BJ (cell line): ENCODE measurements around the gene CSTF1. TPM values are rescaled to one million over a fixed set of nuclear protein-coding genes. Genes with fewer than 3 reads are reported as not detected.
"Not testable (repeated sequence)": the region's sequence is repeated elsewhere in the genome, so short reads cannot be mapped to it uniquely, and the experiment has no call there.

Experiments used
- CTCF ChIA-PET: fragments of 350-600 bp; formaldehyde crosslinking; extraction: SDS; loops from one replicate; lab custom pipeline; 2021; ENCODE audit warnings: antibody characterized with exemption, inconsistent platforms; lab: Yijun Ruan, JAX
- POLR2A ChIA-PET: fragments of 300-600 bp; sonication (Branson Sonifier 250); formaldehyde crosslinking; extraction: SDS; loops from one replicate; lab custom pipeline; 2021; ENCODE audit warnings: antibody characterized with exemption; lab: Charles Lee
- DNase-seq: peaks from one replicate; pipeline ENCODE4 v3.0.0-alpha.2; 2011; ENCODE audit warnings: low read depth
- H3K27me3 ChIP-seq: 2 replicates; pipeline ENCODE4 v1.6.0; 2011; ENCODE audit warnings: low read length; ENCODE audit not compliant: control insufficient read depth, insufficient read depth
- H3K36me3 ChIP-seq: 2 replicates; pipeline ENCODE4 v1.5.1; 2011; ENCODE audit warnings: low read length; ENCODE audit not compliant: control insufficient read depth, insufficient read depth
- H3K4me3 ChIP-seq: 2 replicates; pipeline ENCODE4 v1.5.1; 2011; ENCODE audit warnings: low read depth, mild to moderate bottlenecking, control low read depth, low read length
- CTCF ChIP-seq: IDR thresholded peaks from 2 replicates; pipeline ENCODE4 v1.5.1; 2011; ENCODE audit warnings: low read depth, mild to moderate bottlenecking, control low read depth, inconsistent platforms, low read length, moderate library complexity; ENCODE audit not compliant: insufficient read depth
- polyA plus RNA-seq: library from polyadenylated mRNA; depleted of rRNA; stranded (reverse); fragments of >200 nt; gene quantifications from 2 replicates; pipeline ENCODE4 v1.2.3, GENCODE V29; 2011

The CSTF1 gene
- polyA plus RNA-seq, 1 experiment, result 59.5 TPM

DNA sequence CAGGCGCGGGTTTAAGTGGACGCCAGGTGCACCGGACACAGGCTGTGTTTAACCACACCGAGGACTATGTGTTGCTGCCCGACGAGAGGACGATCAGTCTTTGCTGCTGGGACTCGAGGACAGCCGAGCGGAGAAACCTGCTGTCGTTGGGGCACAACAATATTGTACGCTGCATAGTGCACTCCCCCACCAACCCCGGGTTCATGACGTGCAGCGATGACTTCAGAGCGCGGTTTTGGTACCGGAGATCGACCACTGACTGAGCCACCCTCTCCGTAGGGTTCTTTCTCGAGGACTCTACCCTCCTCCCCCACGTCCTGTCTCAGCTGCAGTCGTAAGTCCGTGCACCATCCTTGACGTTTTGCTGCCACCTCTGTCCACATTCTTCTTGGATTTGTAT, 11.0 kb downstream of the CSTF1 start:
- ChIA-PET POLR2A (no interaction called here), CTCF (interaction anchor here (1.2 kb wide), 1 partner anchor 9 kb away, joined by 3 read pairs; the partner anchor contains the start of gene CASS4)
- DNase-seq, result no peak
- Histone ChIP-seq H3K27me3 (no peaks in the 10 kb centered on the region), H3K36me3 (peaks cover 13% of the 10 kb centered on the region), H3K4me3 (no peak overlapping the region)
- TF ChIP-seq CTCF, result no peak

DNA sequence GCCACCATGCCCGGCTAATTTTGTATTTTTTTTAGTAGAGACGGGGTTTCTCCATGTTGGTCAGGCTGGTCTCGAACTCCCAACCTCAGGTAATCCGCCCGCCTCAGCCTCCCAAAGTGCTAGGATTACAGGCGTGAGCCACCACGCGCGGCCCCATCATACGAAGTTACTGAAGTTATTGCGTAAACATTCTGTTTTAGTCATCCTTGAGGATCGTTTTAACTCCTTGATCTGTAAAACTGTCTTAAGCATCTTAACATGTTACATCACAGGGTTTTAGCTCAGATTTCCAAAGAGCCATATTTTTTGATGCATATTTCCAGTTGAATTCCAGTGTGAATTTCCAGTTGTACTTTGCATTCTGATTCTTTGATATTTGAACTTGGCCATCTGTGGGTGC, 12.9 kb downstream of the CSTF1 start:
- CTCF ChIA-PET, result interaction anchor here (1.7 kb wide), 1 partner anchor 10 kb away, joined by 4 read pairs; no protein-coding TSS in a partner anchor
- H3K36me3 ChIP-seq, POLR2A ChIA-PET: not testable (repeated sequence)

DNA sequence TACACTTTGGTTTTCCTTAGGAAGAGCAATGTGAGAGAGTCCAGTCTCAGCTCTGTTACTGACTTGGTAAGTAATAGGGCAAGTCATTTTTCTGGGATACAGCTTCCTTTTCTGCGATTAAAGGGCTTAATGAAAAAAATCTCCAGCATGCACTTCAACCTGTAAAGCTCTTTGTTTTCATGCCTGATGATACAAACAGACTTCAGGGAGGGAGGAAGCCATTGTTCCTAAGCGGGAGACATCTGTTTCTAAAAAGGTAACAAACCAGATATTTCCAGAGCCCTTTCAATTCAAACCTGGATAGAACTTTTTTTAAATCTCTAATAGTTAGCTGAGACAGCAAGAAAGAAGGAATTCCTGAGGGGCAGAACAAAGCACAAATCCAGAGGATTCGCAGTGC, 14.5 kb downstream of the CSTF1 start:
- no peak for DNase-seq
- no peak for TF ChIP-seq CTCF
- H3K36me3 ChIP-seq, result peaks cover 10% of the 10 kb centered on the region
- no peaks in the 10 kb centered on the region for H3K27me3 ChIP-seq
- H3K4me3 ChIP-seq, result no peak overlapping the region
- ChIA-PET CTCF (interaction anchor here (1.7 kb wide), 1 partner anchor 11 kb away, joined by 4 read pairs; no protein-coding TSS in a partner anchor), POLR2A (no interaction called here)

More for the DNA sequence above, 12.9 kb downstream of the CSTF1 start:
- not testable (repeated sequence) for DNase-seq, H3K4me3 ChIP-seq, H3K27me3 ChIP-seq

DNA sequence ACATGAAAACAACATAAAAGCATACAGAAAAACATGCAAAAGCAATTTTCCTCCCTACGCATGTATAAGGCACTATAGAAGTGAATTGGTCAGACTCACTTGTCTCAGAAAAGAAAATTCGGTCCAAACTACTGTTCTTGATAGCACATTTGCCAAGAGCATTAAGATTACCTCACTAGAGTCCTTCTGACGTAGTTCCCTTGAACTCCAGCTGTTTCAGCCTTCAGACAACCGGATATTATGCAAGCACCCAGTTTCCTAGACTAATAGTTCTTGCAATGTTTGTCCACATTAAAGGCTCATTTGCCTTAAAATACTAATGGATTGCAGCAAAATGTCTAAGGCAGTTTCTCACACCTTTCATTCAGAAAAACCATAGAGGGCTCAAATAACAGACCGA, 17.1 kb downstream of the CSTF1 start:
- CTCF ChIA-PET, result interaction anchor here (0.9 to 1.6 kb wide), 4 partner anchors 9 to 141 kb away, joined by 3 to 5 read pairs (median 4); no protein-coding TSS in a partner anchor
- H3K27me3 ChIP-seq, result no peaks in the 10 kb centered on the region
- POLR2A ChIA-PET, result no interaction called here
- no peak for DNase-seq
- H3K4me3 ChIP-seq, result no peak overlapping the region
- H3K36me3 ChIP-seq, result peaks cover 6% of the 10 kb centered on the region
- TF ChIP-seq CTCF, result no peak

DNA sequence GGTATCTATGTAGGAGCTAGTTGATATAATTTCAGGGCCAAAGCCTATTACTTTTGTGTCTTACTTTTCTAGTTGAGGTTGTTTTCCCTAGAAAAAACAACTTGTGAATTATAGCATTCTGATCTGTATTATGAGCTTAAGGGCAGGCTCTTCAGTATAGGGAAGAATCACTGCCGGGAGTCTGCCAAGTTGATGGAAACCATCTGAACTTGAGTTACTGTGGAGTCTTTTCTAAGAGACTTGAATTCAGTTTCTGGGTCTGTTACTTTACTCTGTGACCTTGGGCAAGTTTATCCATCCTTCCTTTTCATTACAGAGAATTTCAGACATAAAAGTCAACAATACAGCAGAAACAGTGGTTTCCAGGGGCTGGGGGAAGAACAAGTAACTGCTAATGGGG, 17.5 kb downstream of the CSTF1 start:
- Histone ChIP-seq H3K4me3 (no peak overlapping the region), H3K36me3 (peaks cover 6% of the 10 kb centered on the region), H3K27me3 (no peaks in the 10 kb centered on the region)
- no peak for TF ChIP-seq CTCF
- no peak for DNase-seq
- POLR2A ChIA-PET, result no interaction called here
- CTCF ChIA-PET, result interaction anchor here (0.9 to 1.6 kb wide), 3 partner anchors 10 to 93 kb away, joined by 4 to 5 read pairs (median 5); no protein-coding TSS in a partner anchor

DNA sequence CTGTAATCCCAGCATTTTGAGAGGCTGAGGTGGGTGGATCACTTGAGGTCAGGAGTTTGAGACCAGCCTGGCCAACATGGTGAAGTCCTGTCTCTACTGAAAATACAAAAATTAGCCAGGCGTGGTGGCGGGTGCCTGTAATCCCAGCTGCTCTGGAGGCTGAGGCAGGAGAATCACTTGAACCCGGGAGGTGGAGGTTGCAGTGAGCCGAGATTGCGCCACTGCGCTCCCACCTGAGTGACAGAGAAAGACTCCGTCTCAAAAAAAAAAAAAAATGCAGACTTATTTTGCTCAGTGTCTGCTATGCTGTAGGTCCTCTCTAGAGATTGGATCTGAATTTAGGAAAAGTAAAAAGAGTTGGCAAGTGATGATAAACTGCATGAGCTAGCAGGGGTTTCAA, 18.8 kb downstream of the CSTF1 start:
- CTCF ChIA-PET, result interaction anchor here (1.3 to 1.4 kb wide), 3 partner anchors 7 to 128 kb away, joined by 3 to 4 read pairs (median 3); no protein-coding TSS in a partner anchor
- not testable (repeated sequence) for H3K36me3 ChIP-seq, DNase-seq, H3K4me3 ChIP-seq, H3K27me3 ChIP-seq
- POLR2A ChIA-PET, result interaction anchor here (0.7 kb wide), 1 partner anchor 155 kb away, joined by 7 read pairs; no protein-coding TSS in a partner anchor
